ENCODE measurements around the gene C17orf58.
A peak's percentile ranks its signal among the peaks of the same experiment; 100 is the strongest.

DNA sequence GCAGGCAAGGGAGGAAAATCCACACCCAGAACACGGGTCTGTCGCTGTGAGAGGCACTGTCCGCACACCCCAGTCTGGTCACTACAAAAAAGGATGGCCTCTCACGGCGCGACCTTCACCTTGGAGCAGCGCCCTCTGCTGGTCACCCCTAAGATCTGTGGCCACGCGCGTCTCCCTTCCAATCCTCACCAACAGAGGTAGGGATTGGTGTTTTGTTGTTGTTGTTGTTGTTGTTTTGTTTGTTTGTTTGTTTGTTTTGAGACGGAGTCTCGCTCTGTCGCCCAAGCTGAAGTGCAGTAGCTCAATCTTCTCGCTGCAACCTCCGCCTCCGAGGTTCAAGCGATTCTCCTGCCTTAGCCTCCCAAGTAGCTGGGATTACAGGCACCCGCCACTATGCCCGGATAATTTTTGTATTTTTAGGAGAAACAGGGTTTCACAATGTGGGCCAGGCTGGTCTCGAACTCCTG, 15.0 kb upstream of the C17orf58 start:
- TF ChIP-seq CTCF (IDR thresholded peaks at IDR 0.05) = peak in 1 of 3 donors; percentile 15
- no peak for TF ChIP-seq POLR2A (IDR thresholded peaks at IDR 0.05)
